Measurements from ENCODE around the gene CADPS.

- no peak for TF ChIP-seq GATA3 (IDR thresholded peaks at IDR 0.05; ENCODE audit: low read depth, low read length)
- no peak for TF ChIP-seq GATA2 (IDR thresholded peaks at IDR 0.05; ENCODE audit: low read depth, low read length)
These were observed 236.9 kb downstream of the CADPS start for GRCh38 chr3:62638316-62638715.

Measured in SH-SY5Y (cell line).